Vagina (tissue), 2 donors: ENCODE data around the gene SGK1. TPM values are rescaled to one million over a fixed set of nuclear protein-coding genes. Genes with fewer than 3 reads are reported as not detected.

ENCODE experiments used
- DNase-seq, 2 donors: peaks; one replicate each; pipeline ENCODE4 v3.0.0-alpha.2; 2017; ENCODE audit errors: extremely low spot score in 2 of 2
- H3K27ac ChIP-seq: fragments of 200-600 bp; sonication (generic); one replicate; pipeline ENCODE4 v1.5.1; 2019
- H3K27me3 ChIP-seq: fragments of 200-600 bp; sonication (generic); one replicate; pipeline ENCODE4 v1.5.1; 2019
- H3K36me3 ChIP-seq, 2 donors: fragments of 200-600 bp; sonication (generic); one replicate each; pipeline ENCODE4 v1.5.1; 2017 to 2019
- H3K4me1 ChIP-seq: fragments of 200-600 bp; sonication (generic); one replicate; pipeline ENCODE4 v1.5.1; 2019
- H3K4me3 ChIP-seq, 2 donors: fragments of 200-600 bp; sonication (generic); 1 replicate in 1 of 2; 2 replicates in 1 of 2; pipeline ENCODE4 v1.5.1; 2016 to 2019
- H3K9me3 ChIP-seq: fragments of 200-600 bp; sonication (generic); one replicate; pipeline ENCODE4 v1.5.1; 2019
- CTCF ChIP-seq, 3 experiments: fragments of 450-650 bp in 2 of 3; fragments of 200-600 bp in 1 of 3; sonication (generic) in 1 of 3; IDR thresholded peaks; one replicate each; pipeline ENCODE4 v1.5.1; 2017 to 2019; ENCODE audit warnings: antibody characterized with exemption in 3 of 3, mild to moderate bottlenecking in 2 of 3, moderate library complexity in 2 of 3
- POLR2A ChIP-seq, 2 donors: fragments of 450-650 bp; IDR thresholded peaks; one replicate each; pipeline ENCODE4 v1.6.1; 2017; ENCODE audit warnings: antibody characterized with exemption in 2 of 2, mild to moderate bottlenecking in 2 of 2, moderate library complexity in 2 of 2
- POLR2AphosphoS5 ChIP-seq, 2 donors: sonication (generic); formaldehyde crosslinking; IDR thresholded peaks; one replicate each; pipeline ENCODE4 v1.9.0; 2017; ENCODE audit warnings: antibody characterized with exemption in 2 of 2, mild to moderate bottlenecking in 2 of 2, low read depth in 1 of 2; ENCODE audit not compliant: insufficient read depth in 1 of 2
- intact Hi-C: fragments of 100-400 bp; cut with DNase I; formaldehyde crosslinking; loops from one replicate; pipeline ENCODE4 v1.15.1; 2023
- total RNA-seq: library from RNA; depleted of rRNA; stranded (reverse); fragments of >200 nt; gene quantifications from one replicate; pipeline ENCODE4 v1.2.3, GENCODE V29; 2016

Gene SGK1
- total RNA-seq, 1 donor from 2014 or later, result 608 TPM

GRCh38 chr6:134147034-134147533, 170.8 kb downstream of the SGK1 start:
- H3K27me3 ChIP-seq, result no peaks in the 10 kb centered on the region
- no peaks in the 10 kb centered on the region for H3K36me3 ChIP-seq
- intact Hi-C loops, result loop anchor here (10.0 kb wide), 1 partner anchor 678 kb away; no protein-coding TSS in a partner anchor
- no peak overlapping the region for H3K4me3 ChIP-seq
- no peaks in the 10 kb centered on the region for H3K9me3 ChIP-seq
- DNase-seq, result no peak
- peaks cover 10% of the 10 kb centered on the region for H3K4me1 ChIP-seq
- peak overlapping the region; percentile 21 for H3K27ac ChIP-seq
- TF ChIP-seq POLR2AphosphoS5 (IDR thresholded peaks at IDR 0.05; ENCODE audit: insufficient read depth in 1 of 2, low read depth in 1 of 2), result no peak
- TF ChIP-seq POLR2A (IDR thresholded peaks at IDR 0.05), result no peak
- no peak for TF ChIP-seq CTCF (IDR thresholded peaks at IDR 0.05)

- H3K27ac ChIP-seq, result peak overlapping the region; percentile 68
- no peaks in the 10 kb centered on the region for H3K27me3 ChIP-seq
- no peaks in the 10 kb centered on the region for H3K9me3 ChIP-seq
- peaks cover 10% of the 10 kb centered on the region for H3K4me1 ChIP-seq
- intact Hi-C loops, result loop anchor here (10.0 kb wide), 1 partner anchor 678 kb away; no protein-coding TSS in a partner anchor
- DNase-seq, result no peak
- no peak overlapping the region for H3K4me3 ChIP-seq
- TF ChIP-seq POLR2A (IDR thresholded peaks at IDR 0.05) (no peak), POLR2AphosphoS5 (IDR thresholded peaks at IDR 0.05; ENCODE audit: insufficient read depth in 1 of 2, low read depth in 1 of 2) (no peak), CTCF (IDR thresholded peaks at IDR 0.05) (no peak)
- no peaks in the 10 kb centered on the region for H3K36me3 ChIP-seq
Measured at GRCh38 chr6:134146268-134147033, 171.5 kb downstream of the SGK1 start.

GRCh38 chr6:134145786-134146185, 172.1 kb downstream of the SGK1 start:
- TF ChIP-seq CTCF (IDR thresholded peaks at IDR 0.05), result no peak
- no peak for TF ChIP-seq POLR2AphosphoS5 (IDR thresholded peaks at IDR 0.05; ENCODE audit: insufficient read depth in 1 of 2, low read depth in 1 of 2)
- TF ChIP-seq POLR2A (IDR thresholded peaks at IDR 0.05), result no peak
- no peak overlapping the region for H3K4me3 ChIP-seq
- intact Hi-C loops, result loop anchor here (10.0 kb wide), 1 partner anchor 679 kb away; no protein-coding TSS in a partner anchor
- no peak for DNase-seq
- H3K27me3 ChIP-seq, result no peaks in the 10 kb centered on the region
- H3K36me3 ChIP-seq, result no peaks in the 10 kb centered on the region
- H3K9me3 ChIP-seq, result no peaks in the 10 kb centered on the region
- peaks cover 10% of the 10 kb centered on the region for H3K4me1 ChIP-seq
- H3K27ac ChIP-seq, result peak overlapping the region; percentile 68

GRCh38 chr6:134138226-134138975, 179.5 kb downstream of the SGK1 start:
- Histone ChIP-seq H3K27ac (peak overlapping the region; percentile 66), H3K27me3 (no peaks in the 10 kb centered on the region), H3K4me3 (no peak overlapping the region), H3K4me1 (peaks cover 7% of the 10 kb centered on the region), H3K36me3 (no peaks in the 10 kb centered on the region), H3K9me3 (no peaks in the 10 kb centered on the region)
- intact Hi-C loops, result no loop called here
- DNase-seq, result no peak
- TF ChIP-seq POLR2AphosphoS5 (IDR thresholded peaks at IDR 0.05; ENCODE audit: insufficient read depth in 1 of 2, low read depth in 1 of 2) (no peak), CTCF (IDR thresholded peaks at IDR 0.05) (no peak), POLR2A (IDR thresholded peaks at IDR 0.05) (no peak)
